ENCODE results near the gene DSCAM. TPM values are rescaled to one million over a fixed set of nuclear protein-coding genes. Genes with fewer than 3 reads are reported as not detected.

The DSCAM gene
- total and polyA plus RNA-seq, 8 donors: 0.37 TPM; not detected in 7

GRCh38 chr21:40882192-40882915, 35.4 kb upstream of the DSCAM start:
- intact Hi-C loops (cut with DNase I; ENCODE audit: low total_unique reads): no loop called here
- DNase-seq: no peak
- no peak for TF ChIP-seq CTCF (IDR thresholded peaks at IDR 0.05)
- TF ChIP-seq POLR2A (IDR thresholded peaks at IDR 0.05): no peak
- no peak for TF ChIP-seq POLR2AphosphoS5 (IDR thresholded peaks at IDR 0.05)
- no peak for TF ChIP-seq EP300 (IDR thresholded peaks at IDR 0.05)
- 72 to 85% (median 75%) methylated on average over 7 of the region's 7 CpGs for WGBS, 5 donors
- H3K9me3 ChIP-seq: no peaks in the 10 kb centered on the region
- H3K4me1 ChIP-seq: peaks cover 0 to 12% (median 7%) of the 10 kb centered on the region in 4 donors
- no peak overlapping the region for H3K4me3 ChIP-seq
- H3K36me3 ChIP-seq: no peaks in the 10 kb centered on the region
- no peaks in the 10 kb centered on the region for H3K27me3 ChIP-seq
- H3K27ac ChIP-seq: no peak overlapping the region

GRCh38 chr21:40881767-40882166, 34.8 kb upstream of the DSCAM start:
- DNase-seq: peak in 1 of 2 donors; percentile 44
- intact Hi-C loops (cut with DNase I; ENCODE audit: low total_unique reads): no loop called here
- no peaks in the 10 kb centered on the region for H3K27me3 ChIP-seq
- H3K4me1 ChIP-seq: peaks cover 0 to 12% (median 7%) of the 10 kb centered on the region in 4 donors
- TF ChIP-seq POLR2AphosphoS5 (IDR thresholded peaks at IDR 0.05): peak in 2 of 3 donors; percentile 55 to 80
- TF ChIP-seq POLR2A (IDR thresholded peaks at IDR 0.05): no peak
- no peak for TF ChIP-seq EP300 (IDR thresholded peaks at IDR 0.05)
- no peak for TF ChIP-seq CTCF (IDR thresholded peaks at IDR 0.05)
- H3K4me3 ChIP-seq: no peak overlapping the region
- no peaks in the 10 kb centered on the region for H3K36me3 ChIP-seq
- no peaks in the 10 kb centered on the region for H3K9me3 ChIP-seq
- WGBS, 5 donors: 25 to 56% (median 49%) methylated on average over 2 of the region's 2 CpGs
- H3K27ac ChIP-seq: no peak overlapping the region

- H3K4me1 ChIP-seq: no peaks in the 10 kb centered on the region
Measured at GRCh38 chr21:40871099-40871498, 24.1 kb upstream of the DSCAM start.

GRCh38 chr21:40863839-40864238, 16.9 kb upstream of the DSCAM start:
- no peak overlapping the region for H3K4me3 ChIP-seq
- H3K4me1 ChIP-seq: no peaks in the 10 kb centered on the region
- no peak overlapping the region for H3K27ac ChIP-seq
- H3K9me3 ChIP-seq: no peaks in the 10 kb centered on the region
- WGBS, 5 donors: 85 to 93% (median 88%) methylated on average over 4 of the region's 4 CpGs
- no peak for TF ChIP-seq POLR2A (IDR thresholded peaks at IDR 0.05)
- no peak for TF ChIP-seq CTCF (IDR thresholded peaks at IDR 0.05)
- no peak for TF ChIP-seq EP300 (IDR thresholded peaks at IDR 0.05)
- TF ChIP-seq POLR2AphosphoS5 (IDR thresholded peaks at IDR 0.05): no peak
- intact Hi-C loops (cut with DNase I; ENCODE audit: low total_unique reads): no loop called here
- DNase-seq: no peak
- no peaks in the 10 kb centered on the region for H3K36me3 ChIP-seq
- H3K27me3 ChIP-seq: no peaks in the 10 kb centered on the region

More at GRCh38 chr21:40871099-40871498, 24.1 kb upstream of the DSCAM start:
- Histone ChIP-seq H3K9me3 (peaks cover 0 to 16% (median 9%) of the 10 kb centered on the region in 4 donors), H3K36me3 (no peaks in the 10 kb centered on the region), H3K27me3 (no peaks in the 10 kb centered on the region), H3K27ac (no peak overlapping the region), H3K4me3 (no peak overlapping the region)
- DNase-seq: no peak
- intact Hi-C loops (cut with DNase I; ENCODE audit: low total_unique reads): no loop called here
- no peak for TF ChIP-seq POLR2A (IDR thresholded peaks at IDR 0.05)
- TF ChIP-seq EP300 (IDR thresholded peaks at IDR 0.05): no peak
- no peak for TF ChIP-seq POLR2AphosphoS5 (IDR thresholded peaks at IDR 0.05)
- TF ChIP-seq CTCF (IDR thresholded peaks at IDR 0.05): no peak
- WGBS, 5 donors: 84 to 95% (median 94%) methylated on average over 1 of the region's 1 CpG
